Measurements from ENCODE around the gene SOS1.
A peak's percentile ranks its signal among the peaks of the same experiment; 100 is the strongest.
"Not testable (repeated sequence)": the region's sequence is repeated elsewhere in the genome, so short reads cannot be mapped to it uniquely, and the experiment has no call there.

SOS1 gene

DNA sequence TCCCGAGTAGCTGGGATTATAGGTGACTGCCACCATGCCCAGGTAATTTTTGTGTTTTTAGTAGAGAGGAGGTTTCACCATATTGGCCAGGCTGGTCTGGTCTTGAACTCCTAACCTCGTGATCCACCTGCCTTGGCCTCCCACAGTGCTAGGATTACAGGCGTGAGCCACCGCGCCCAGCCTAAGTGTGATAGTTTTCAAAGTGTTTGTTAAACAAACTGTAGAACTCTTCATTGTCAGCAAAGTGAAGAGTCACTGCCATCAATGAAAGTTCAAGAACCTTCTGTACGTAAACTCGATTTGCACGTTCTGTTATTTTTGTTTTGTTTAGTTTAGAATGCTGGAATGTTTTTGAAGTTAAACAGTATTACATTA is 18.0 kb upstream of the SOS1 start:
- DNase-seq (ENCODE audit: low spot score): no peak

DNA sequence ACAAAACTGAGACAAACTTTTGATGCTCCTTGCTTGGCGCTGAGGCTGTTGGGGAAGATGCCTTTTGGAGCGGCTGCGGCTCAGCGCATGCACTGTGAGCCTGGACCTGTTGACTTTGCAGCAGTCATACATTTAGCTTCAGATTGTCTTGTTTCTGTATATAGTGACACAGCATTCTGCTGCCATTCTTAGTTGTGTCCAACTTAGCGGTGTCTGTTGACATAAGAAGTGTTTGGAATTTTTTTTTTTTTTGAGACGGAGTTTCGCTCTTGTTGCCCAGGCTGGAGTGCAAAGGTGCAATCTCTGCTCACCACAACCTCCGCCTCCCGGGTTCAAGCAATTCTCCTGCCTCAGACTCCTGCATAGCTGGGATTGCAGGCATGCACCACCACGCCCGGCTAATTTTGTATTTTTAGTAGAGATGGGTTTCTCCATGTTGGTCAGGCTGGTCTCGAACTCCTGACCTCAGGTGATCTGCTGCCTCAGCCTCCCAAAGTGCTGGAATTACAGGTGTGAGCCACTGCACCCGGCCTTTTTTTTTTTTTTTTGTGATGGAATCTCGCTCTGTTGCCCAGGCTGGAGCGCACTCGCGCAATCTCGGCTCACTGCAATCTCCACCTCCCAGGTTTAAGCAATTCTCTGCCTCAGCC is 17.5 kb upstream of the SOS1 start:
- DNase-seq (ENCODE audit: low spot score): not testable (repeated sequence)

DNA sequence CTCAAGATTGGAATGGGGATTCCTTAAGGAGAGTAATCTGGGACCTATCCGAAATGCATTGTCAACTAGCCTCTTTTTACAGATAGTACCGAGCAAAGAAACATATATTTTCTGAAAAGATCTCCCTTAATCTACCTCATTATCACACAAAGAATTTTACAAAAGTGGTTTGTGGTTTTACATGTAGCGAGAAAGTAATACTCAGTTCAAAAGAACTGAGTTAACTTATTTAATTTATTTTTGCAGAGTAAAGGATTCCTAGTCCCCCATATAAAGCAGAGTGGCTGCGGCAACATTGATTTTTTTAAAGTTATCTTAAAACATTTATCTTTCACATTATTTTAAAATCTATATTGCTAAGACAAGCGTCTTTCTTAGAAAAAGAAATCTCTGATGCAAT is 15.9 kb upstream of the SOS1 start:
- DNase-seq (ENCODE audit: low spot score): no peak

DNA sequence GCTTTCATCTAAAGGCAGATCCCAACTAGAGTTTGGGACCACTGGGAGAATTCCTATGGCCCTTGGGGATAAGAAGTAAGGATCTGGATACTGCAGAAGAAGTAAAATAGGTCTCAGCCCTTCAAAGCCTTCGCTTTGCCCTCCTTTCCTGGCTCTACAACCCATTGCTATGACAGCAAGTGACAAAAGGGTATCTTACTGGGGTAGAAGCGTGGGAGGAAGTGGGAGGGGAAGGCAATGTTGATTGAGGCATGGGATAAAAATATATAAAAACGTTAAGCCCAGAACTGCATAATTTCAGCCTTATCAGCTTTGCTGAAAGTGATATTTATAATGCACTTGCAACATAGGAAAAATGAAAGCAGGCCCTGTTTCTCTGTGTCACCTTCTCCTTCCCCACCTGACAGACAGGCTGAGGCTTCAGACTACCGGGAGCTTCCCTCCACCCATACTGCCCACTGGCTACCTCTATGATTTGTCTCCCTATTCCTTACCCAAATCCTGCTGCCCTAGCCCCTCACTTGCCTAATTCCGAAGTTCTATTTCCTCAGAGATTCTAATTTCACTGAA is 14.9 kb upstream of the SOS1 start:
- no peak for DNase-seq (ENCODE audit: low spot score)

DNA sequence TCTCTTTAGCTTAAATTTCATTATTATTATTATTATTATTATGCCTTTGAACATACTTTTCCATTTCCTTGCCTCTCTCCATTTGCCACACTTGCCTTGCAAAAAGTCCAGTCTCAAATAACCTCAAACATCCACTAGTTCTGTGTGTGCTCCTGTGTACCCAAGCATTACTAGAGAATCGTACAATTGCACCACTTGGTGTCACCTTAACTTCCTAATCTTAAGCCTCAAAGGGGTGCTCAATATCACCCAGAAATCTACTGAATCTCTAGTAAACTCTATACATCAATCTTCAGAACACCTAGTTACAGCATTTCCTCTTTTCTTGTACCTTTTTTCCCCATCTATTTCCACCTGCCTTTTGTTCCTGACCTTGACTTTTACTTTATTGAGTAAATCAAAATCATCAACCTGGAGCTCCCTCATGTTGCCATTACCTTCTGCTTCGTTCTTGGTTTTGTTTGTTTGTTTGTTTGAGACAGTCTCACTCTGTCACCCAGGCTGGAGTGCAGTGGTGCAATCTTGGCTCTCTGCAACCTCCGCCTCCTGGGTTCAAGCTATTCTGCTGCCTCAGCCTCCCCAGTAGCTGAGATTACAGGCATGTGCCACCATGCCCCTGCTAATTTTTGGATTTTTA is 12.5 kb upstream of the SOS1 start:
- no peak for DNase-seq (ENCODE audit: low spot score)

DNA sequence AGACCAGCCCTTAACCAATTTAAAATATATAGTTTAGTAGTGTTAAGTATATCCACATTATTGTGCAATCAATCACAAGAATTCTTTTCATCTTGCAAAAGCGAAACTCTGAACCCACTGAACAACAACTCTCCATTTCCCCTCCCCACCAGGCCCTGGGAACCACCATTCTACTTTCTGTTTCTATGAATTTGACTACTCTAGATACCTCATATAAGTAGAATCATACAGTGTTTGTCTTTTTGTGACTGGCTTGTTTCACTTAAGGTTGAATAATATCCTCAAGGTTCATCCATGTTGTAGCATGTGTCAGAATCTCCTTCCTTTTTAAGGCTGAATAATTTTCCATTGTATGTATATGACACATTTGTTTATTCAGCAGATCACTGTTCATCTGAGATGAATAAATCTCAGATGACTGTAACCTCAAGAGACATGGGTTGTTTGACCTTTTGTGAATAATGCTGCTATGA is 8.1 kb upstream of the SOS1 start:
- DNase-seq (ENCODE audit: low spot score): no peak

DNA sequence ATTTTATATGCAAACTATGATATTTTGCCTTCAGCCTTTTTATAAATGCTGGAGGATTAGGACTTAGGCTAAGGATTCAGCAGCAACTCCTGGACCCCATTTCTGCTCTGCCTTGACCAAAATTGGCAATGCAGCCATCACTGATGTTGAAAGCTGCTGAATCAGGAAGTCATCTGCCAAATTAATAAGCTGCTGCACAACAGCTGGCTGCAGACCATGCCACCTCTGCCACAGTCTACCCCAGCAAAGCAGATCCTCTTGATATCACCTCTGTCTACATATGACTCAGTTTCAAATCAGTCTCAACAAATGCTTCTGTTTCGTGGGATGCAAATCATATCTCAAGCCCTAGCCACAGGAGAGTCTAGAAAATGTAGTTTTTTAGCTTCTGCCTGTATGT is 7.1 kb upstream of the SOS1 start:
- no peak for DNase-seq (ENCODE audit: low spot score)

DNA sequence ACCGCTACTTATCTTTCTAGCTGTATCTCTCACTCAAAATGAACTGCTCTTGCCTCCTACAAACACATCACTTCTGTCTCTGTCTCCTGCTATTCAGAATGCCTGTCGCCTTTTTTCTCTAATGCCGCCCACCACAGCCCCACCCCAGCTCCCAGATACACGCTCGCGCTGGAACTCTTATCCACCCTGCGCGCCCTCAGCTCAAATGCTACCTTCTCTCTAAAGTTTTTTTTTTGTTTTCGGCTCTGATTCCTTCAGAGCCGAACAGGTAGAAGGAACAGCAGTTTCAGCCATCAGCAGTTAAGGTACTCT is 3.9 kb upstream of the SOS1 start:
- no peak for DNase-seq (ENCODE audit: low spot score)

DNA sequence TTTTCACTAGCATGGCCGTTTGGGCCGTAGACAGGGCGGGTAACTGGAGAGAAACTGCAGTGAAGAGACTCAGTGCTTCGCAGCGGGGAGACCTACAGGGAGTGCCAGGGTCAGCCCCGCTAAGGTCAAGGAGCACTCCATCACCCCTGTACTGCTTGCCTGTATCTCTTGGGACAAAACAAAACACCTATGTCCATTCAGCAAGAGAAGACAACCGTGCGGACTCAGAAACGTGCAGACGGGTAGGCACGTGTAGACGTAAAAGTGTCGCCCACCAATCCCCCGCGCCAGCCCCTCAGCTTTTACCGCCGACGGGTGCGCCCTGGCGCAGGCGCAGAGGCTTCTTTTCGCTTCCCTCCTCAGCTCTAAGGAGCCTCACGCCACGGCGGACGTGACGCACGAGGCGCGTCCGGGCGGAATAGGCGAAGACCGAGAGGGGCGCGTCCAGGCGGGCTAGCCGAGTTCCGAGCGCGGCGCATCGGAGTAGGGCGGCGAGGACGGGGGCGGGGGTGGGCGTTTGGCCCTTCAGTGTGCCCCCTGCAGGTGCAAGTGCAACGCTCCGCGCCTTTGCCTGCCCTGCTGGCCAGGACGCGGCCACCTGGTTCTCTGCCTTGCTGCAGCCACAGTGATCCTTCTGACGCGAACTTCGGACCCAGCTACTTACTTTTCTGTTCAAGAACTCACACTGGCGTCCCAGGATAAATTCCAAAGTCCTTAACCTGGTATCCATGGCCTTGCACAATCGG is 3.3 kb upstream of the SOS1 start:
- peak; percentile 92 for DNase-seq (ENCODE audit: low spot score)

DNA sequence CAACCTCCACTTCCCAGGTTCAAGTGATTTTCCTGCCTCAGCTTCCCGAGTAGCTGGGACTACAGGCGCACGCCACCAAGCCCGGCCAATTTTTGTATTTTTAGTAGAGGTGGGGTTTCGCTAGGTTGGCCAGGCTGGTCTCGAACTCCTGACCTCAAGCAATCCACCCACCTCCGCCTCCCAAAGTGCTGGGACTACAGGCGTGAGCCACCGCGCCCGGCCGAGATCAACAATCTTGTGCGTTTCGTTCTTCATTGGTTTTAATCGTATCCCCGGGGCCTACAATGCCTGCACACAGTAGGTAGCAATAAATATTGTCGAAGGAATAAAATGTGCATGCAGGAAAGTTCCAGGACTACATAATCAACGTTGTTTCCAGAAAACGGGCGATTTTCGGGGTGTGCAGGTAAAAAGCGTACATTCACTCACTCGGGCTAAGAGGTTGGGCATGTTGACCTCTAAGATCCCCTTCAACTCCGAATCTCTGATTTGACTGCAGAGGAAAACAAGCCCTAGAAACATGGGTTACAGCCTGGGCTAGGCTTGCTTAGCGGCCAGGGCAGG is 2.7 kb upstream of the SOS1 start:
- no peak for DNase-seq (ENCODE audit: low spot score)

DNA sequence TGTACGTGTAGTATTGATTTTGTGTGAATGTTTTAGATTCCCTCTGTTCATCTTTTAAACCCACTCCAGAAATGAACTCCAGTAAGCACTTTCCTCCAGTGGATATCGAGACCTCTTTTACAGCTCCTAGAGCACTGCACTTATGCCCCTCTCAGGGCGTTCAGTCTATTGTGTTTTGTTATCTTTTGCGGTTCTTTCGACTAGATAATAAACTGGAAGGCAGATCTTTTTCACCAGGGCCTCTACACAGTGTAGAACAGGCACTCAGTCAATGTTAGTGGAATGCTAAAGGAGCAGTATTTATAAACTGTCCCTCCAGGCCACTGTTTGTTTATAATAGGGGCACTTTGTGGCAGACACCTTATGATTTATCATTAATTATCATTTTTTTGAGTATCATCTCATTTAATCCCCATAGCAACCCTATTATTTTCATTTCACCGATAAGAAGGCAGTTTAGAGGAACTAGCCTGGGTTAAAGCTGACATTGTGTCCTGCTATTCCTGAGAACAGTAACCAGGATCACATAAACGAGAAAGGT is 742 bp upstream of the SOS1 start:
- DNase-seq (ENCODE audit: low spot score): no peak

DNA sequence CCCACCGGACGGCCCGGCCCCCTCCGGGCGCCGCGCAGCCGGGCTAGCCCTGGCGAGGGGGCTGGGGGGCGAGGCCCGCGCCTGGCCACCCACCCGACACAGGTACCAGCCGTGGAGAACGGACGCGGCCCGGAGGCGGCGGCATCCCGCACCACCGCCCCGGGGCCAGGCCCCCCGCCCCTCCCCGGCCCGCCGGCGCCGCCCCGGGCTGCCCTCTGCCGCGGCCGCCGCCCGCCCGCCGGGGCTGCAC is 405 bp downstream of the SOS1 start:
- no peak for DNase-seq (ENCODE audit: low spot score)

DNA sequence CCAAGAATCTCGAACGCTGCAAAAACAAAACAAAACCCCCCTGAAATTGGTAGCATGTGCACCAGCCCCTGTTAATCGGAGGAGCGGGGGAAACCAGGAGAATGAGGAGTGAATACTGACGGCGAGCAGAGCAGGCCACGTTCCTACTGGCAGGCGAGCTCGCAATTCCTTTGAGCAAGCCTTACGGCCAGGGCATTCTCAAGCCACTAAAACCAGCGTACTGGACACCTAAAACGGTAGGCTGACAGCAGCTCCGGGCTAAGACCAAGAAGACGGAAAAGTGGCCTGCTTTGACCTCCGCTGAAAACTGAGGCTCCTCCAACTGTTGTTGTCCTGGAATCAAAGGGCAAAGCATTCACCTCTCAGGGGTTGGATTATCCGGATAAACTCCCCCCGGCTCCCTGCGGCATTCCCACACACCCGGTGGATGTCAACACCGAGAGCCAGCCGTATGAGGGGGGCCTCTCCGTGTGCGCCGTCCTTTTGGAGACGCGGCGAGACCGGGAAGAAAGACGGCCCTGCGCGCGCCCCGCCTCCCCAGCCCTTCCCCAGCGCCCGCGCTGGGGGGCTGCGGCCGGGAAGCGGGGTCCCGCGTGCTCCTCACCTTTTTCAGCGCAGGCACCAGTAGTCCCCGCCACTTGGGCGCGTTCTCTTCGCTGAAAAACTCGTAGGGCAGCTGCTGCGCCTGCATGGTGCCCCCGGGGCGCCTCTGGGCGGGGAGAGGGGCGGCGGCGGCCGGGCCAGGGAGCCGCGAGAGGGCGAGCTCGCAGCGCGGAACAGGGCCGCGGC is 925 bp downstream of the SOS1 start:
- peak; percentile 49 for DNase-seq (ENCODE audit: low spot score)

DNA sequence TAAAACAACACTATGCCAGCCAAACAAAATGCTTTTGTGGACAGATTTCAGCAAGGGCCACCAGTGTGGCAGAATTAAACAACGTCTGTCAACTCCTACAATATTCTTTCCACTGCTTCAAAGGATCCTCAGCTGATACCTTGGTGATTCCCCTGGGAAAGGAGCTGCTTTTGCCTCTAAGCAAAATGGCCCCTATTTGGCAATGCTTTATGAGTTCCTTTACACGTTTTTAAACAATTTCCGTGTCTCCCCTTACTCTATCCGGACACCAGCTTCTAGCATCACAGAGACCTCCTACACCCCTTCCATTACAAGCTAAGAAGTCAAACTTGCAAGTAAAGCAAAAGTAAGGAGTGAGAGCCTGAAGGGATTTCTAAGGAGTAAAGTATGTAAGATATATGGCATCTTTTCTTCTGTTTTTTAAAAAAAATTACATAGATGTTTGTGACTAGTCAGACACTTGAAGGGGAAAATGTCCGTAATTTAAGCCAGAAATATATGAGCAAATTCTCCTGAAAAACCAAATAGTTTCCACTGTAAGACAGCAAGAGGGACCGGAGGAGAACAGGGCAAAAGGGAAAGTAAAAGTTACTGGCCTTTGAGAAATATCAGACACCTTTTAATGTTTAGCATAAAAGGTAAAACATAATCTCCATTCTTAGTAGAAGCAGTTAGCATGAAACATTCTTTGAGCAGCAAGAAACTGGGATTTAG is 1.9 kb downstream of the SOS1 start:
- DNase-seq (ENCODE audit: low spot score): no peak

DNA sequence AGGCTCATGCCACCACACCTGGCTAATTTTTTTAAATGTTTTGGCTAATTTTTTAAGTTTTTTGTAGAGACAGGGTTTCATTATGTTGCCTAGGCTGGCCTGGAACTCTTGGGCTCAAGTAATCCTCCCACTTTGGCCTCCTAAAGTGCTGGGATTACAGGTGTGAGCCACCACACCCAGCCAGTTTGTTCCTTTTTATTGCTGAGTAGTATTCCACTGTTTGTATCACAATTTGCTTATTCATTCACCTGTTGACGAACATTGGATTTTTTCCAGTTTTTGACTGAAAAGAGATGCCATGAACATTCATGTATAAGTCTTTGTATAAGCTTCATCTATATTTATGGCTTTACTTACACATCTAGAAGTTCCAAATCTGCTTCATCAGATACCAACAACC is 5.3 kb downstream of the SOS1 start:
- no peak for DNase-seq (ENCODE audit: low spot score)

DNA sequence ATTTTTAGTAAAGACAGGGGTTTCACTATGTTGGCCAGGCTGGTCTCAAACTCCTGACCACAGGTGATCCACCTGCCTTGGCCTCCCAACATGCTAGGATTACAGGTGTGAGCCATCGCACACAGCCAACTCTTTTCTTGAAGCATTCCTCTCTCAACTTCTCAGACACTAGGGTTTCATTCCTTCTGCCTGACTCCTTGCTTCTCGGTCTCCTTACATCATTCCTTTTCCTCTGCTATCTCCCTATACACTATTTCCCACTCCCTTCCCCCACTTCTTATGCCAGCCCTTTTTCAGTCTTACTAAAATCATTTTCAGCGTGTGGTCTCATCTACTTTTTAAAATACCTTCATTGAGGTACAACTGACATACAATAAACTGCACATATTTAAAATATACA is 6.1 kb downstream of the SOS1 start:
- no peak for DNase-seq (ENCODE audit: low spot score)

DNA sequence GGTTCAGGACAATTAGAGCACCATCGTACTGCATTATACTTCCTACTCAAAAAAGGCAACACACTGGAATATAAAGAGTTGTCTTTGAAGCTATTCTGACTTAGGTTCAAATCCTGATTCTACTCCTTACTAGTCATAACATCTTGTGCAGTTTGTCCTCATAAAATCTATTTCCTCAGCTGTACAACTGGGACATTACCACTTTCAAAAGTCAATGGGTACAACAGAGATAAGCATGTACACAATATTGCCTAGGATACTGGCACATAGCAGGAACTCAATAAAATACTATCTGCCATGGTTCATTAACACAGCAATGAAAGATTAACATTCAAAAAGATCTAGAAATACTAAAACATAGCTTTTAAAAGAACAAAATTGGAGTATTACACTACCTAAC is 11.3 kb downstream of the SOS1 start:
- no peak for DNase-seq (ENCODE audit: low spot score)

DNA sequence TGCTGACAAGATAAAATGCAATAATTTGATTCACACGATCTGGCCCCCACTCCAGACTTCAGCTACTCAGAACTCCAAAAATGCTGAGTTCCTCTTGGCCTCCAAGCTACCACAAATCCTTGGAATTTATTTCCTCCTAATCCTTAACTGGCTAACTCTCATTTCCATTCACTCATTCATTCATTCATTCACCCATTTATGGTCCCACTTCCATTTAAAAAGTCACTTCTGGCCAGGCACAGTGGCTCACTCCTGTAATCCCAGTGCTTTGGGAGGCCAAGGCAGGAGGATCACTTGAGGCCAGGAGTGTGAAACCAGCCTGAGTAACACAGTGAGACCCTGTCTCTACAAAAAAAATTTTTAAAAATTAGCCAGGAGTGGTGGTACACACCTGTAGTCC is 12.5 kb downstream of the SOS1 start:
- no peak for DNase-seq (ENCODE audit: low spot score)

DNA sequence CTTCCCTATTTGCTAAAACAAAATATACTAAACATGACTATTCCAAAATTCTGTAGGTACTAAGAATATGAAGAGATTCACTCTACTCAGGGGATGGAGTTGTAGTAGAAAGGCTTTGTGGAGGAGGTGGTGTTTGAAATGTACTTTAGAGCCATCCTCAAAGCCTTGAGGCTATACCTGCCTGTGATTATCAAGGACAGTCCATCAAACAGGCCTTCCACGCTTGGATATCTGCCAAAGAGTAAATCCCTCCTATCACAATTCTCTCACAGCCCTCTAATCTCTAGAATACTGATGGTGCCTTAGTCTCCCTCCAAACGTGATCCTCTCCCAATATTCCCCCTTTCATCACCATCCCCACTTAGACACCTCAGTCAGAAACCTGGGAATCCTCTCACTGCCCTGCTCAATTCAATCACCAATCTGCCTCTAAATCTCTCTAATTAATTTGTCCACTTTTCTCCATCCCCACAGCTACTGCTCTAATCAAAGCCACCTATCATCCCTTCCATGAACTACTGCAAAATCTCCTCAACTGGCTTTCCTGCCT is 13.1 kb downstream of the SOS1 start:
- no peak for DNase-seq (ENCODE audit: low spot score)

DNA sequence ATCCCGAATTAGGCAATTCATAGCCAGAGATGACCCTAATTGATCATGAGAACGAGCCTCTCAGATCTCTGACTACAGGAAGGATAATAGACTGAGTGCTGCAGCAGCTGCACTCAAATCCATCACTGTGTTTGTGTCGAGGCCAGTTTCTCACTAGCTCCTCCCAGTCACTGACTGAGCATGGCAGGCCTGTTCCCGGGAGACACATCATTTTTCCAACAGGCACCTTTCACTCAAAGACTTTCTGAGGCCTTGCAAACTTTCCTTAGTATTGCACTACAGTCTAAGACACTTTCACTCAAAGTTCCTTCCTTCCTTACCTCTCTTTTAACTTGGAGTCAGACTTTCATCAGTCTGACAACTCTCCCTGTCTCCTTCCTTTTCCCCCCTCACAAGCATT is 13.7 kb downstream of the SOS1 start:
- peak; percentile 46 for DNase-seq (ENCODE audit: low spot score)
